ENCODE data around the gene PGD.

GRCh38 chr1:10467078-10467477, 68.2 kb downstream of the PGD start:
- TF ChIP-seq CTCF (IDR thresholded peaks at IDR 0.05) = no peak
- no peak for TF ChIP-seq POLR2AphosphoS5 (IDR thresholded peaks at IDR 0.05)
- no peak for TF ChIP-seq POLR2A (IDR thresholded peaks at IDR 0.05)

All from prostate gland (tissue), 2 donors.